GM18526 (cell line): ENCODE data around the gene TAOK3.

Experiments
- POLR2A ChIP-seq: IDR thresholded peaks from 3 replicates; pipeline ENCODE4 v1.6.1; 2011; ENCODE audit not compliant: insufficient read length; ENCODE audit errors: extremely low read depth

Gene TAOK3

DNA sequence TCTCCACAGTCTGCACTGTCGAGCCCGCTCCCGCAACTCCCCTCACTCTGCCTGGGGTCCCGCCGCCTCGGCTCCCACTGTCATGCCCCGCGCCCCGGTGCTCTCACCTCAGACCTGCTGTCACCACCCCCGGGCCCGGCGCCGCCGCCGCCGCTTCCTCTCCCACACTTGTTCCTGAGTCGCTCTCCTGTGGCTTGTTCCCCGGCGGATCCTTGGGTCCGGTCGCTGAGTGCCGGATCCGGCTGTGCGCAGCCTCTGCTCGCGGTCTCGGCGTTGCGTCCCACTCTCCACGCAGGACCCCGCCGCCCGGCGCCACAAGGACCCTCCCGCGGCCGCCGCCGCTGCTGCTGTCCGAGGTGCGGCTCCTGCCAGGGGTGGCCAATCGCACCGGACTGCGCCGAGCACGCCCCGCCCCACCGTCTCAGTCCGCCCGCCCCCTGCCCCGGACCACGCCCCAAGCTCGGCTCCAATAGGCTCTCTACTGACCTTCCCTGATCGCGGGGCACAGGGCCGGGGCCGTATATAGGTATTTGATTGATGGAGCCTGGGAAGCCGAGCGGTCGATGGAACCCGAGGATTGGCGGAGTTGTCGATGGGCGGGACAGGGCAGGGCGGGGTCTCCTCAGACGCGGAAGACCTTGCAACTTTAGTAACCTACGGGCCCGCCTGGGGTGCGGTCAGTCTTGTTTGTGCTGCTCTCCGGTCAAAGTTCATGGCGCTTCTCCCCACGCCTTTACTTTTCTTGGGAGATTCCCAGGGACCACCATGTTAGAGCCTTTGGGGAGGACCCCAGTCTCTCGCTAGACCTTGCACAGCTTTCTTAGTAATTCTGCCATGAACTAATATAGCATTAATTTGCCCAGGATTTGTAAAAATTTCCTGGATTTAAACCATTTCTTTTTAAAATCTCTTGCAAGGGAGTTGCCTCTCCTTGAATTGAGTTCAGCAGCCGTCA is at the start of gene TAOK3:
Gene TAOK3 (minus strand): TSS at position 367 of the 955 bp plus-strand sequence. CDS start 117,340 bp downstream, outside the sequence.
- peak; percentile 93 for TF ChIP-seq POLR2A

DNA sequence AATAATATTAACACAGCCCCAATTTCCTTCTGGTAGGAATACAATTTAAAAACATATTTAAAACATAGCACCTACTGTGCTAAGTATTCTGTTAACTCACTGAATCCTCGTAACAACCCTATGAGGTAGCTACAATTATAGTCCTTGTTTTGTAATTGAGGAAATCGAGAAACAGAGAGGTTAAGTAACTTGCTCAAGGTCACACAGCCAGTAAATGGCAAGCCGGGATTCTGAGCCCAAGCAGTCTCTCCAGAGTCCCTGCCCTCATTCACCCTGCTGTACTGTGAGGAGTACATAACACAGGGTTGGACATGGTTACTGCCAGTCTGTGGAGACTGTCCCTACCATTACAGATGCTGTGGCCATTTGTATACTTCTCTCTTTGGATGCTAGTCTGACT is 48.0 kb upstream of the TAOK3 start:
- TF ChIP-seq POLR2A = no peak

DNA sequence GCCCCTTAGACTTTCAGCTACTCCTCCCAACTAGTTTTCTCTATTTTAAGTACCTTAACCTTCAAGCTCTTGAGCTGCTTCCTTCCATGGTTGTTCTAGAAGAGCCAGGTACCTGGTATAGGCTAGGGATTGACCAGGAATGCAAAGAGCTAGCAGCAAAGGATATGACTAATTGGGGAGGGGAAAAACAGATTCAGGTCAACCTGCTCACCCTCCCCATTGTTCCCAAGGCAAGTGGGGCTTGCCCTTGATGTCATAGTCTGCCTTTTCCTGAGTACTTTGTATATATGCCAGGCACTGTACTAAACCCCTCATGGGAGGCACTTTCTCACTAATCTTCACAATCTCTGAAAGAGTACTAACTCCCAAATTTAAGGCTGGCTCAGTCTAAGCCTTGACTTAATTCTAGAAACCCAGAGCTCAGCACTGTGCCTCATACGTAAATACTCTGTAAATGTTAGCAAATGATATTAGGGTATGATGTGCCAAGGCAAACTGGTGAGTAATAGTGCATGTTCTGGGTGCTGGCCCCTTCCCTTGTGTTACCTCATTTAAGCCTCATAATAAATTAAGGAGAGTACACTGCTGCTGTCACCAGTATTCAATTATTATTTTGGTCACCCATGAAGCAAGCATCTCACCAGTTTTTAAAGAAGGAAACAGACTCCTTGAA is 45.8 kb upstream of the TAOK3 start:
- TF ChIP-seq POLR2A = no peak

DNA sequence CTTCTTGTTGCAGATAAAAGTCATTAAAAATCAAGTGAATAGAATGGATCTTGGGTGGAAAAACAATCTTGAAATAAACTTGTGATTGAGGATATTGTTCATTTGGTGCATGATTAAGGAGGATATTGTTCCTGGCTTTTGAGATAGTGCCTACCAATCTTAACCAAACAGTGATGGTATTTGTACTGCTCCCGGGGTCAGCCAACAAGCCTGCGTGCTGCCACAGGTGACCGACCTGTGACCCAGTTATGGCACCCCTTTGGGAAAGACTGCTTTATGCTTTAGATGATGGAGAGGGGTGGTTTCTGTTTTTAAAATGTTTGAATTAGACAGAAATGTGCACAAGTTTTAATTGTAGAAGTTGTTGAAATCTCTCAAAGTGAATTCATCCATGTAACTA is 45.2 kb upstream of the TAOK3 start:
- TF ChIP-seq POLR2A = no peak

DNA sequence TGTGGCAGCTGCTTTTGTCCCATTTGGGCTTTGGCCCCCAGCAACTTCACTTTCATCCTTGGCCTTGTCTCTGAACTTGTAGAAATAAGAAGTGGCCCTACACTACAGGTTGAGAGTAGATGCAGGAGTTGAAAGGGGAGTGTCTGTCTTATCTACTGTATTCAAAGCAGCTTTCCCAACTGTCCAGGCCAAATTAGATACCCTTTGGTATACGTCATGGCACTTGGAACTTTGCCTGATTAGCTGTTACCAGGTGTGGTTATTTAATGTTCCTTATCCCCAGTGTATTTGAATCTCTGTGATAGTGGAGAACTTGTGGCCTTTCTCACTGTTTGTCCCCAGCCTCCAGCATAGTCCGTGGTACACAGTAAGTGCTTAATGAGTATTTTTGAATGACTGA is 37.1 kb upstream of the TAOK3 start:
- no peak for TF ChIP-seq POLR2A

- no peak for TF ChIP-seq POLR2A
Observed at GRCh38 chr12:118404876-118405521, 32.3 kb upstream of the TAOK3 start.

DNA sequence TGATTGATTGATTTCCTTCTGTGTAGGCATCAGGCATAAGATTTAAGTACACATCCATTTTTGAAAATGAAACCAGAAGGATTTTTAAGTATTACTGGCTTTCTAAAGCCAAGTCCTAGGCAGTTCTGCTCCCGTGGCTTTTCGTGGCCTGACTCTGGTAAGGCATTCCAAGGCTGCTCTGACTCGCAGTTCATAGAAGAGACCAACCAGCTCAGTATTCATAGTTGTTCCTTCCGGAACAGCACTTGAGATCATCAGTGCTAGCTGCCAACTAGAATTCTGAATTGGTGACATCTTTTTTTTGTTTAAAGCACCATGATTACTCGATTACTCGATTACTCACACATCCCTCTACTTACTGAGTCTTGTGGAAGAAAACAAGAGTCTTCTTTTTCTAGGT is 29.5 kb upstream of the TAOK3 start:
- no peak for TF ChIP-seq POLR2A

GRCh38 chr12:118398940-118399339 is 26.2 kb upstream of the TAOK3 start:
- TF ChIP-seq POLR2A = no peak

DNA sequence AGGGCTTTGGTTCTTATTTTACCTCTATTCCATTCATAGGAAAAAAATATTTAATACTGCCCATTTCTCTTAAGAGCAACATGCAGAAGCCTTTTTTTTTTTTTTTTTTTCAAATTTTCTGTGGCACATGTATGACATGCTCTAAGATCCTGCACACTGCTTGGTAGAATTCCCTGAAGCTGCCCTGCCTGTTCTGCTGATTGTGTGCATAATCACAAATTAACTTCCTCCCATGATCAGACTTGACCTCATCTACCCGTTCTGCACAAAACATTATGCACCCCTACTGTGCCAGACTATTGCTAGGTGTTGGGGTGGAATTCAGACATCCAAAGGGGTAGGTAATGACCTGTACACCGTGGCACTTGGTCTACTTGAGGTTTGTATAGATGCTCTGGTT is 25.8 kb upstream of the TAOK3 start:
- no peak for TF ChIP-seq POLR2A

DNA sequence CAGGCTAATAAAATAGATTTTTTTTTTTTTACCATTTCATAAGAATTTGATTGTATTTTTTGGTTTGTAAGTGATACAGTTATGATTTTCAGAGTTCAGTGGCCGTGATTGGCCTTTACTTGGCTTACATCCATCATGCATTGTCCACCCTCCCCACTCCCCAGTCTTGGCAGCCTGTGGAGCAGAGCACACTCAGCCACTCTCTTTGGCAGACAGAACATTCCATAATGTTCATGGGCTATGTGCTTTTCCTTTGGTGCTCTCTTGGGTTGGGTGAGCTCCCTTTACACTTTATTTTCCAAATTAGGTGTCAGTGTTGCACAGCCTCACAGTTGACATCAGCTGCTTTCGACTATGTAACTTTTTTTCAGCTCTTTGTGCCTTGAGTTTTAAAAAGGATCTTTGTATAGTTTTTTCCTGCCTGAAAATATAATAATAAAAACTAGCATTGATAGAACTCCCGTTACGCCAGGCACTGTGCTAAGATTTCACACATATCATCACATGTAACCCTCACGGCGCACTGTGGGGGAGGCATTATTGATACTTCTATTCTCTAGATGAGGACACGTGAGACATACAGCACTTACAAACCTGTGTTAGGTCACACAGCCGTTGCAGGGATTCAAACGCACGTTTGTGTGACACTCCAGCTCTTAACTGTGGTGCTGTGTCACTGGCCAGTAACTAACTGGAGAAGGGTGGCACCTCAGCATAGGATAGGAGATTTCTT is 25.2 kb upstream of the TAOK3 start:
- no peak for TF ChIP-seq POLR2A

DNA sequence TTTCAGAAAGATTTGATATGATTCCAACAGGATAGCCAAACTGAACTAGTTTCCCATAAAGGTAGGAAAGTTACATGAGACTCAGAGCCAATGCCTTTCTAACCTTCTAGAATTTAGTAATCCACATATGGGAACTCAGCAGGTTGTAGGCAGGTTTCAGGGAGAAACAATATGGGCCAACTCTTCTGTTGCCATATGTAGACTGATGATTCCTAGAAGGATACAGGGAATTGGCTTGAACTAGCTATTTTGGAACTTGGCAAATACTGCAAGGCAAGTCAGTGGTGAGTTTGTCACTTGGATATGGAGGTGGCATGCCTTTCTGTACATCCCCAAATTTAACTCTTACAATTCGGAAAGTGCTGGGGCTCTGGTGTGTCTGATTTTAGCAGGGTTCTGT is 19.1 kb upstream of the TAOK3 start:
- TF ChIP-seq POLR2A = no peak

DNA sequence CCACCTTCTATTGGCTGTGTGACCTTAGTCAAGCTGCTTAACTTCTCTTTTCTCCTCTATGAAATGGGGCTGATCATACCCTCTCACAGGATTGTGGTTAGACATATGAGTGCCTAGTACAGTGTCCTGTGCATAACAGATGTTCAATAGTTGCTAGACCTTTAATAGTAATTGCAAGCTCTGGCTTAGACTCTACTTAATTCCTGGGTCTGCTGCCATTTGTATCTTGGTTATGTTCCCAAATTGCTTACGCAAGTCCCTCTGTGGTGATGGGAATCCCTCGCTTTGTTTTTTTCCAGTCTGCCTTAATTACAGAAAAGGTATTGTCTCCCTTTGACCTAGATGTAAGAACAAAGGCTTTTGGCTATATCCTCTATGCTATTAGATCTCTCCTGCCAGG is 18.7 kb upstream of the TAOK3 start:
- TF ChIP-seq POLR2A = no peak

- no peak for TF ChIP-seq POLR2A
Observed at GRCh38 chr12:118377884-118378470, 5.3 kb upstream of the TAOK3 start.

- TF ChIP-seq POLR2A = no peak
Observed at GRCh38 chr12:118377021-118377883, 4.5 kb upstream of the TAOK3 start.
